ENCODE results near the gene USP13. TPM values are rescaled to one million over a fixed set of nuclear protein-coding genes. Genes with fewer than 3 reads are reported as not detected.

The USP13 gene
- total RNA-seq, 1 experiment from 2014 or later, result 14.8 TPM

DNA sequence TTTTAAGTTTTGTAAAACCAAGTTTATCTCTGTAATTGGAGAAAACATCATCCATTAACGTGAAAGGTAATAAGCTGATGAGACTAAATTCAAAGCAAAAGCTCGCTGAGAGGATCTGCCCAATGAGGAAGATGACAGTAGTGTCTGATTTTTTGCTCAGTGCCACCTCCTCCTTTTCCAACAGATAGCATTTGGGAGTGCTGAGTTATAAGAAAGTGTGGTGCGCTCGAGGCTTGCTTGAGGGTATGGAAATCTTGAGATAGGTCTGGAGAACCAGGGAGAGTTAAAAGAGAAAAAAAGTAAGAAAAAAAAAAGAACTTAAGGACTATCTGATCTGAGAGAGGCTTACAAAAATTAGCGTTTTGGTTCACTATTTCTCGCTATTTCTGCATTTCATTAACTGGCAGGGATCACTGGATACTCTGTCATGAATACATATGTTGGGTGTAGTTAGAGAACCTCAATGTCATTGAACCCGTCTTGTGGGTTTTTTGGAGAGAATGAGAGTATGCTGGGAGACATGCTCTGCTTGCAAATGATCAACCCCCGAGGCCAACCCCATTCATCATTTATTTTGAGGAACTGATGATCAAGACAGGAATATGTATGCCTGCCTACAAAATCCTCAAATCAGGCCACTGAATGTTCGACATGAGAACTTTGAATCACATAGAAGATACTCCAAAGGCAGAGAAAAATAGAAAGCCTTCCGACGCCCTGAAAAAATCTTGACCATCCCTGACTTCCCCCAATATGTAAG, 973 bp upstream of the USP13 start:
- Histone ChIP-seq H3K9ac (ENCODE audit: low read length) (peak overlapping the region; percentile 81), H3K4me3 (ENCODE audit: low read length) (peak overlapping the region; percentile 76), H2AFZ (ENCODE audit: low read length) (peak overlapping the region; percentile 89), H3K4me2 (ENCODE audit: low read length) (peak overlapping the region; percentile 88), H3K9me3 (ENCODE audit: low read length) (no peaks in the 10 kb centered on the region), H3K27ac (ENCODE audit: low read length) (0 out of 2 replicates have a peak overlapping the region, but pooled peaks have one; percentile 44), H3K79me2 (ENCODE audit: low read length) (peaks cover 35% of the 10 kb centered on the region), H3K9me2 (replicated peaks; ENCODE audit: low read length) (no peaks in the 10 kb centered on the region), H3K36me3 (ENCODE audit: low read depth, low read length) (peaks cover 6% of the 10 kb centered on the region; the same call in 1 of the 2 replicates), H3F3A (ENCODE audit: low read length, unreplicated experiment) (no peaks in the 10 kb centered on the region), H4K20me1 (ENCODE audit: low read length) (peaks cover 20% of the 10 kb centered on the region), H3K4me1 (ENCODE audit: insufficient read depth, low read length) (peaks cover 16% of the 10 kb centered on the region), H3K27me3 (ENCODE audit: low read length) (no peaks in the 10 kb centered on the region)
- no TSS peak for BruUV-seq (replicated peaks)
- CTCF ChIA-PET, result no interaction called here
- DNase-seq, result no peak
- intact Hi-C loops (cut with micrococcal nuclease), result loop anchor here (2.0 to 5.0 kb wide), 3 partner anchors 37 to 950 kb away; partner anchors contain the start of genes MRPL47, NDUFB5 and TTC14
- no peak for TF ChIP-seq EZH2phosphoT487 (IDR thresholded peaks at IDR 0.05; ENCODE audit: borderline replicate concordance, low read length)
- ATAC-seq, result no peak
- POLR2A ChIA-PET (ENCODE audit: unreplicated experiment), result no interaction called here

DNA sequence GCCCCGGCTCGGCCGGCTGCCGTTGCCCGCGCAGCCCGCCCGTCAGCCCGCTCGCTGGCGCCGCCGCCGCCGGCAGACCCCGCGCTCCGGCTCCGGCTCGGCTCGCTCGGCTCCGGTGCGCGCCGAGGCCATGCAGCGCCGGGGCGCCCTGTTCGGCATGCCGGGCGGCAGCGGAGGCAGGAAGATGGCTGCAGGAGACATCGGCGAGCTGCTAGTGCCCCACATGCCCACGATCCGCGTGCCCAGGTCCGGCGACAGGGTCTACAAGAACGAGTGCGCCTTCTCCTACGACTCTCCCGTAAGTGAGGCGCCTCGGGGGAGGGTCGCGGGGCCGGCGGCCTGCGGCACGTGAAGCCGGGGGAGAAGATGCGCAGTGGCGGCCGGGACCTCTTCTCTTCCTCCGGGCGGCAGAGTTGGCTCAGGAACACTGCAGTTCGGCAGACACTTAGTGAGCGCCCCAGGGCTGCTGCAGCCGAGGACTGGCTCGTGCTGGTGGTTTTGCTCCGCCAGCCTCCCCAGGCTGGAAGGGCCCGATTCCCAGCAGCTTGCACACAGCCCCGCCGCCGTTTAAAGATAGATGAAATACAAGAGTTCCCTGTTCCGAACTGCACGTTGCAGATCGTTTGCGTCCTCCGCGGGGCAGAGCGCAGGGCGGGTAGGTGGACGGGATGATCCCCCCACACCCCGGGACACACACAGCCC, 407 bp downstream of the USP13 start:
- Histone ChIP-seq H2AFZ (ENCODE audit: low read length) (peak overlapping the region; percentile 98), H3K9me3 (ENCODE audit: low read length) (no peaks in the 10 kb centered on the region), H3K4me1 (ENCODE audit: insufficient read depth, low read length) (peaks cover 16% of the 10 kb centered on the region), H3F3A (ENCODE audit: low read length, unreplicated experiment) (no peaks in the 10 kb centered on the region), H3K36me3 (ENCODE audit: low read depth, low read length) (peaks cover 6% of the 10 kb centered on the region; the same call in 1 of the 2 replicates), H4K20me1 (ENCODE audit: low read length) (peaks cover 21% of the 10 kb centered on the region), H3K9me2 (replicated peaks; ENCODE audit: low read length) (no peaks in the 10 kb centered on the region), H3K79me2 (ENCODE audit: low read length) (peaks cover 48% of the 10 kb centered on the region), H3K9ac (ENCODE audit: low read length) (peak overlapping the region; percentile 81), H3K4me3 (ENCODE audit: low read length) (peak overlapping the region; percentile 91), H3K27ac (ENCODE audit: low read length) (peak overlapping the region; percentile 48), H3K4me2 (ENCODE audit: low read length) (peak overlapping the region; percentile 81), H3K27me3 (ENCODE audit: low read length) (no peaks in the 10 kb centered on the region)
- ChIA-PET CTCF (no interaction called here), POLR2A (ENCODE audit: unreplicated experiment) (no interaction called here)
- ATAC-seq (peak; percentile 67), DNase-seq (peak; percentile 71)
- TSS peak; percentile 39 for BruUV-seq (replicated peaks)
- TF ChIP-seq EZH2 (IDR thresholded peaks at IDR 0.05; ENCODE audit: low read length, unreplicated experiment), result no peak
- no peak for TF ChIP-seq EZH2phosphoT487 (IDR thresholded peaks at IDR 0.05; ENCODE audit: borderline replicate concordance, low read length)
- TF ChIP-seq, protein P1, sequence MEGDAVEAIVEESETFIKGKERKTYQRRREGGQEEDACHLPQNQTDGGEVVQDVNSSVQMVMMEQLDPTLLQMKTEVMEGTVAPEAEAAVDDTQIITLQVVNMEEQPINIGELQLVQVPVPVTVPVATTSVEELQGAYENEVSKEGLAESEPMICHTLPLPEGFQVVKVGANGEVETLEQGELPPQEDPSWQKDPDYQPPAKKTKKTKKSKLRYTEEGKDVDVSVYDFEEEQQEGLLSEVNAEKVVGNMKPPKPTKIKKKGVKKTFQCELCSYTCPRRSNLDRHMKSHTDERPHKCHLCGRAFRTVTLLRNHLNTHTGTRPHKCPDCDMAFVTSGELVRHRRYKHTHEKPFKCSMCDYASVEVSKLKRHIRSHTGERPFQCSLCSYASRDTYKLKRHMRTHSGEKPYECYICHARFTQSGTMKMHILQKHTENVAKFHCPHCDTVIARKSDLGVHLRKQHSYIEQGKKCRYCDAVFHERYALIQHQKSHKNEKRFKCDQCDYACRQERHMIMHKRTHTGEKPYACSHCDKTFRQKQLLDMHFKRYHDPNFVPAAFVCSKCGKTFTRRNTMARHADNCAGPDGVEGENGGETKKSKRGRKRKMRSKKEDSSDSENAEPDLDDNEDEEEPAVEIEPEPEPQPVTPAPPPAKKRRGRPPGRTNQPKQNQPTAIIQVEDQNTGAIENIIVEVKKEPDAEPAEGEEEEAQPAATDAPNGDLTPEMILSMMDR (conservative IDR thresholded peaks at IDR 0.05; ENCODE audit: low read depth, low read length), result no peak; the same call in 1 of the 2 replicates
- intact Hi-C loops (cut with micrococcal nuclease), result loop anchor here (2.0 to 5.0 kb wide), 3 partner anchors 36 to 949 kb away; partner anchors contain the start of genes MRPL47, NDUFB5 and TTC14

- CTCF ChIA-PET, result no interaction called here
- Histone ChIP-seq H3K9me3 (ENCODE audit: low read length) (no peaks in the 10 kb centered on the region), H3K27me3 (ENCODE audit: low read length) (no peaks in the 10 kb centered on the region), H3K27ac (ENCODE audit: low read length) (no peak overlapping the region), H3K9me2 (replicated peaks; ENCODE audit: low read length) (no peaks in the 10 kb centered on the region), H3K4me2 (ENCODE audit: low read length) (peak overlapping the region; percentile 81), H3K4me1 (ENCODE audit: insufficient read depth, low read length) (peaks cover 16% of the 10 kb centered on the region), H3K4me3 (ENCODE audit: low read length) (peak overlapping the region; percentile 91), H3K79me2 (ENCODE audit: low read length) (peaks cover 67% of the 10 kb centered on the region), H3K9ac (ENCODE audit: low read length) (no peak overlapping the region), H2AFZ (ENCODE audit: low read length) (no peak overlapping the region), H3F3A (ENCODE audit: low read length, unreplicated experiment) (no peaks in the 10 kb centered on the region), H4K20me1 (ENCODE audit: low read length) (peaks cover 21% of the 10 kb centered on the region), H3K36me3 (ENCODE audit: low read depth, low read length) (peaks cover 6% of the 10 kb centered on the region; the same call in 1 of the 2 replicates)
- ATAC-seq, result no peak
- DNase-seq, result no peak
- TF ChIP-seq, protein P1 (conservative IDR thresholded peaks at IDR 0.05; ENCODE audit: low read depth, low read length), result no peak
- TF ChIP-seq EZH2phosphoT487 (IDR thresholded peaks at IDR 0.05; ENCODE audit: borderline replicate concordance, low read length), result no peak
- no peak for TF ChIP-seq EZH2 (IDR thresholded peaks at IDR 0.05; ENCODE audit: low read length, unreplicated experiment)
- POLR2A ChIA-PET (ENCODE audit: unreplicated experiment), result no interaction called here
- no TSS peak for BruUV-seq (replicated peaks)
- intact Hi-C loops (cut with micrococcal nuclease), result no loop called here
Measured at GRCh38 chr3:179655236-179655635, 2.4 kb downstream of the USP13 start.

Data from PC-3 (cell line).